Right renal cortex interstitium (tissue), 3 donors: ENCODE measurements around the gene LYPD8. TPM values are rescaled to one million over a fixed set of nuclear protein-coding genes. Genes with fewer than 3 reads are reported as not detected.
"Not testable (repeated sequence)": the region's sequence is repeated elsewhere in the genome, so short reads cannot be mapped to it uniquely, and the experiment has no call there.

Source experiments
- DNase-seq, 3 donors: peaks; one replicate each; pipeline ENCODE4 v3.0.0-alpha.2; 2013; ENCODE audit warnings: low read depth in 3 of 3, low spot score in 2 of 3
- polyA plus RNA-seq, 3 donors: library from polyadenylated mRNA; unstranded; fragments of 120-200 nt; gene quantifications; one replicate each; pipeline ENCODE4 v1.2.1, GENCODE V29; 2013; ENCODE audit not compliant: insufficient read length in 3 of 3

LYPD8 gene, protein sequence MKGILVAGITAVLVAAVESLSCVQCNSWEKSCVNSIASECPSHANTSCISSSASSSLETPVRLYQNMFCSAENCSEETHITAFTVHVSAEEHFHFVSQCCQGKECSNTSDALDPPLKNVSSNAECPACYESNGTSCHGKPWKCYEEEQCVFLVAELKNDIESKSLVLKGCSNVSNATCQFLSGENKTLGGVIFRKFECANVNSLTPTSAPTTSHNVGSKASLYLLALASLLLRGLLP
- polyA plus RNA-seq = not detected

DNA sequence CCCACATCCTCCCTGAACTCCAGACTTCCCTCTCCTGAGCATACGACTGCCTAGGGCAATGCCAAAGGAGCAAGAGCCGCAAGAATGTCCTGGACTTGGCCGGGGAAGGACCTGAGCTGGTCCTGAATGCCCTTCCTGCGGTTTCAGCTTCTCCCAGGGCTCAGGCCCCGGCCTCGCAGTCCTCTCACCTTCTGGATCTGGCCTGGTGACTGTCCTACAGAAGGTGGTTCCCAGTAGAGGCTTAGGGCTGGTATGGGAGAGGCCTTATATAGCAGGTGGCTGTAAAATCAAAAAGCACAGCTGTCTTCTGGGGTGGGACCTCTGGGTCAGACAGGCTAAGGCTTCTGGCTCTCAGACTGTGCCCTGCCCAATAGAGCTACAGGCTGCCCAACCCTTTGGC is at the start of gene LYPD8:
Gene LYPD8 (minus strand): TSS at position 243 of the 400 bp plus-strand sequence. CDS start 4,678 bp downstream, outside the sequence.
- no peak for DNase-seq

DNA sequence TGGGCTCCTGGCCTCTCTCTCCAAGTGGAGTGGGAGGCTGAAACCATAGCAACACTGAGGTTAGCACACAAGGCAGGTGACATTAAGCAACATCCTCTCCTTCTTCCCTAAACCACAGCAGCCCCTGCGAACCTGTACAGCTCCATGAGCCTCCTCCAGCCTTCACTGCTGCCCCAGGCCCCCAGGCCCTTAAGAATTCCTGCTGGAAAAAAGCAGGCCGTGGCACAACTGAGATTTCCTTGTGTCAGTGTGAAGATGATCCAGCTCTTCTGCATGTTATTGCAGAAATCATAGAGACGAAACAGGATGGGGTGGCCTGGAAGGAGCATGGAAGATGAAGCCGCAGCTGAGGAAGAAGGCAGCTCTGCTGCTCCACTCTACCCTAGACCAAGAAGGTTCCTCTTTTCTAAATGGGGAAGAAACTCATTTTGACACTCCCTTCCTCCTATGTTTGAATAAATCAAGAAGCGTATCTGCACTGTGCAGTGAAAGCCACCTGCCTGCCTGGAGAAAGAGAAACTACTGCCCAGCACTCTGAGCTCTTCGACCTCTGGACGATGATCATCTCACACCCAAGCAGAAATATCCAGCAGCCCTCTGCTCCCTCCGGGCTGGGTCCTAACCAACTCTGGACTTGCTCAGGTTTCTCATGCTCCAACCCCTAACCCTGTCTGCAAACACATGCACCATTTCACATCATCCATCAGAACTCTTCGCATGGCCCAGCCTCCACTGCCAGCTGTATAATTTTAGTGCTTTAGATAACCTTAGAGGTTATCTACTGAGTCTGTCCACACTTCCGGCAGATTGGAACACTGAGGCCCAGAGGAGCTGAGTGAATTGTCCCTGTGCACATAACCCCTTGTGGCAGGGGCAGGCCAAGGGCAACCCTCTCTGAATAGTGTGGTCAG is 49.5 kb upstream of the LYPD8 start:
- DNase-seq = no peak

DNA sequence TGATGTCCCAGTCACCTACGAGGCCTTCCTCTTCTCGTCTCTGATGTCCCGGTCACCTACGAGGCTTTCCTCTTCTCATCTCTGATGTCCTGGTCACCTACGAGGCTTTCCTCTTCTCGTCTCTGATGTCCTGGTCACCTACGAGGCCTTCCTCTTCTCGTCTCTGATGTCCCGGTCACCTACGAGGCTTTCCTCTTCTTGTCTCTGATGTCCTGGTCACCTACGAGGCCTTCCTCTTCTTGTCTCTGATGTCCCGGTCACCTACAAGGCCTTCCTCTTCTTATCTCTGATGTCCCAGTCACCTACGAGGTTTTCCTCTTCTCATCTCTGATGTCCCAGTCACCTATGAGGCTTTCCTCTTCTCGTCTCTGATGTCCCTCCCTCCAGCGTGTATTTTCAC is 47.9 kb upstream of the LYPD8 start:
- not testable (repeated sequence) for DNase-seq

DNA sequence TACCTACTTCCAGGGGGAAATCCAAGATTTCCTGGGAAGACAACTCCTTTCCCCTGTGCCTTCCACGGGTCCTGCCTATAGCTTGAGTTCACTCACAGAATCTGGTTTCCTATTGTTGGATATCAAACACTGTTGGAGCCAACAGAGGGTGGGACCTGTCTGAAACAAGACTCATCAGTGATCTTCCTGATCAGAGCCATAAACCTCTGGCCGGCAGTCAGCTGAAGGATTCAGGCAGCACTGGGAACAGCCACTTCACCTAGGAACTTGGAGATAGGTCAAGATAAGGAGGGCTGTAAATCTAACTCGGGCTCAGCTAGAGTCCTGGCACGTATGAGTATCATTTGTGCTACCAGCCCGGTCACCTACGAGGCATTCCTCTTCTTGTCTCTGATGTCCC is 46.9 kb upstream of the LYPD8 start:
- no peak for DNase-seq

DNA sequence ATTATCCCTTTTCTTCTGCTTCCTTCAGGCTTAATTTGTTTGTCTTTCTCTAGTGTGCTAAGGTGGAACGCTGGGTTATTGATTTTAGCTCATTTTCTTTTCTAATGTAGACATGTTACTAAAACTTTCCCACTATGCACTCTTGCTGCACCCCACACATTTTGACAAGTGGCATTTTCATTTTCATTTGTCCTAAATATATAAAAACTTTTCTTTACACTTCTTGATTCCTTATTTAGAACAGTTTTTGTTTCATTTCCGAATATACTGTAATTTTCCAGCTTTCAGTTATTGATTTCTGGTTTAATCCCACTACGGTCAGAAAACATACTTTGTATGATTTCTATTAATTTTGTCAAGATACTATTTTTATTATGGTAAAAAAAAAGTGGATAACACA is 44.9 kb upstream of the LYPD8 start:
- no peak for DNase-seq

DNA sequence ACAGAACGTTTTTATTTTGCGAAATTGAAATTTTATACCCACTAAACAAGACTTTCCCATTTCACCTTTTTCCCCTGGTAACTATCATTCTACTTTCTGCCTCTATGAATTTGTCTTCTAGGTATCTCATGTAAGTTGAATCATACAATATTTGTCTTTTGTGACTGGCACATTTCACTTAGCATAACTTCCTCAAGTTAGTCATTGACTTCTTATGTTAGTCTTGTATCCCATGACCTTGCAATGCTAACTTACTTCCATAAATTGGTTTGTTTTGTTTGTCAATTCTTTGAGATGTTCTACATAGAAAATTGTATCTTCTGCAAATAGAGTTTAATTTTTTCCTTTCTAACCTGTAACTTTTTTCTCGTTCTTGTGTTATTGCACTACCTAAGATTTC is 43.2 kb upstream of the LYPD8 start:
- no peak for DNase-seq

DNA sequence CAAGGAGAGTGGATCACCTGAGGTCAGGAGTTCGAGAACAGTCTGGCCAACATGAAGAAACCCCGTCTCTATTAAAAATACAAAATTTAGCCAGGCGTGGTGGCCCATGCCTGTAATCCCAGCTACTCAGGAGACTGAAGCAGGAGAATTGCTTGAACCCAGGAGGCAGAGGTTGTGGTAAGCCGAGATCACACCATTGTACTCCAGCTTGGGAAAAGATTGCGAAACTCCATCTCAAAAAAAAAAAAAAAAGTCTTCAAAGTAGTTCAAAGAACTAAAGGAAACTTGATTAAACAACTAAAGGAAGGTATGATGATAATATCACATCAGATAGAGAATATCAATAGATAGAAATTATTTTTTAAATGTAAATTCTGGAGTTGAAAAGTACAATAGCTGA is 39.1 kb upstream of the LYPD8 start:
- DNase-seq = not testable (repeated sequence)

DNA sequence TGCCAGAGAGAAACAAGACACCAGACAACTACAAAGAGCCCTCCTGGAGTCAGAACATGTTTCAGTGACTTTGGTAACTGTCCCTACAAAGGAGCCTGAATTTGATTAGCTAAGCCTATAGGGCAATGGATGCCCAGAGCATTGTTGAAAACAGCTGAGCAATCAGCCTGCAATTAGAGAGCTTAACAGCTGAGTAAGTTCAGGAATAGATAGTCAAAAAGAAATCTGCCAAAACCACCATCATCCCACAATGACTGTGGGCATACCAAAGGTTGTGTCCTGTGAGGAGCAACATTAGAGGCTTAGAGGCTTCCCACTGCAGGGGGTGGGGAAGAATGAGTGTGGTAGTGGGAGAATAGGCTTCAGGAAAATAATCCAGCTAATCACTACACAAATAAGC is 38.0 kb upstream of the LYPD8 start:
- DNase-seq = no peak

DNA sequence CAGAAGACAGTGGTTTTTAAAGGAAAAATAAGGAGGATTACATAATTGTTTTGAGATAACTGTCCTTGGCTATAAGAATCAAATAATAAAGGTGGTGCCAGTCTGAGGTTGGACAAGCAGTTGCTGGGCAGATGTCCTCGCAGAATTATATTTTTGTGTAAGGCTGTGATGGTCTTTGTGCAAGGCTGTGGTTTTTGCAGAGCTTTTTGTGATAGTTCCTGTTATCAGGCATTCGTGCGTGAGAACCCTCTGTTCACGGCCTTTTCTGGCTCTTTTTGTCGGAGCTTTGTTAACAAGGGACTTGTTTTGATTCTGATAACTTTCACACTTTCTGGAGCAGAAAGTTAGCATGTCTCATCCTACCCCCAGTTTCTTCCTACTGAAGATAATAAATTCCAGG is 36.8 kb upstream of the LYPD8 start:
- no peak for DNase-seq

DNA sequence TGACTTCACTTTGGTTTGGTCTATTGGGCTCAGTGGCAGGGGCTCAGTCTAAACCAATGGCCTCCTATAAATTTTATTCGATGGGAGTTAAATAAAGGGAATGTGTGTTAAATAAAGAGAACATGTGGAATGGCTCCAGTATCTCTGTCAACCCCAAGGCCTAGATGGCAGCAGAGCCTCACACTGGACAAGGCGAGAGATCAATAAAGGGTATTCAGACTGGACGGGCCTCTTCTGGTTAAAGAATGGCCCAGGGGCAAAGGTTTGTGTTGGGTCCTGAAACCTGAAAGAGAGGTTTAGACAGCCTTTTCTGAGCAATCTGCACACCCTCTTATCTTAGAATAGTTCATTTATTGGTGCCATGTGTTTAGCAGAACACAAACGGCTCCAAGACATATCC is 35.5 kb upstream of the LYPD8 start:
- no peak for DNase-seq

DNA sequence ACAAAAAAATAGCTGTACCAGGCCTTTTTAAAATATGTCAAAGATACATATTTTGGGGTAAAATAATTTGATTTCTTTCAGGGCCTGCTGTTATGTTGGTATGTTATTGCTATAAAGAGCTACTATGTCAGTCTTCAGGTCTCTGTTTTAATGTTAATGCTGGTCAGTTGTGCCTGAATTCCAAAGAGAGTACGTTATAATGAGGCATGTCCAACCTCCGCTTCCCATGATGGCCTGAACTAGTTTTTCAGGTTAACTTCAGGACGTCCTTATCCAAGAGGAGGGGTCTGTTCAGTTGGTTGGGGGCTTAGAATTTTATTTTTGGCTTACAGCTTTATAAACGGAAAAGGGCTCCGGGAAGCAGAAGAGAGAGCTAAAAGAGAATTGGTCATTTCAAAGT is 34.9 kb upstream of the LYPD8 start:
- DNase-seq = no peak

DNA sequence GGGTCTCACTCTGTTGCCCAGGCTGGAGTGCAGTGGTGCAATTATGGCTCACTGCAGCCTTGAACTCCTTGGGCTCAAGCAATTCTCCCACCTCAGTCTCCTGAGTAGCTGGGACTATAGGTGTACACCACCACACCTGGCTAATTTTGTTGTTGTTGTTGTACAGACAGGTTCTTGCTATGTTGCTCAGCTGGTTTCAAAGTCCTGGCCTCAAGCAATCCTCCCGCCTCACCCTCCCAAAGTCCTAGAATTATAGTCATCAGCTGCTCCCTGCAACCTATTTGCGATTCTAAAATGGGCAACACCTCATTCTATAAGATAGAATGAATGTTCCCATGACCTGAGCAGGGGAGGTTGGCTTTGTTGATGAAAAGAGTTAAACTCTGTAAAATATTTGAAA is 33.8 kb upstream of the LYPD8 start:
- DNase-seq = not testable (repeated sequence)

DNA sequence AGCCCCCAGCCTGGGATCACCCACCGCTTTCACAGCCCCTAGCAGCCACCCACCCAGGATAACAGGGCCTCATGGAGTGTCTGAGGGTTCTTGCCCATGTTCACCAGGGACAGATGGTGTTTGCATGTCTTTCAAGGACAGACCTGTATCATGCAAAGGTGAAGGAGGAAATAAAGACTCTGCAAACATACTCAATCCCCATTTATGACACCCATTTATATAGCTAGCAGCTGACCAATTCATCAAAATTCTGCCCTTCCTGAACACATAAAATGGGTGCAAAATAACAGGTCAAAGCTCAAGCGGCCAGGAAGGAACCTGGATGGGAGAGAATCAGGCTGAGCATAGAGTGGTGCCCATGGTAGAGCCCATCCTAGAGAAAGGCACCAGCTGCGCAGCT is 32.8 kb upstream of the LYPD8 start:
- no peak for DNase-seq

DNA sequence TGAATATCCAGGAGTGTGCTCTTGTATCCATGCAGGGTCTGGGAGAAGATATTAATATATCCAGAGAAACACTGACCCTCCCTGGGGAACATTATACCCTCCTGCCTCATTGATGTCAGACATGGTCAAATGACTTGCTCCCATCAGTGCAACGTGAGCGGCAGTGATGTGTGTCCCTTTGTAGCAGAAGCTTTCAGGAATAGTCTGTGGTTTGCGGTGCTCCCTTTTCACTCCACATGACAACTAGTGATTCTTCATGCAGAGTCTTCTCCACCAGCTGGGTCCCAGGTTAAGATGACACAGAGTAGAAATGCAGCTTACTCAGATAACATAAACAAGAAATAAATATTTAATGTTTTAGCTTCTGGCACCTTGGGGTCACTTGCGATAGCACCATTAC is 31.9 kb upstream of the LYPD8 start:
- DNase-seq = no peak

DNA sequence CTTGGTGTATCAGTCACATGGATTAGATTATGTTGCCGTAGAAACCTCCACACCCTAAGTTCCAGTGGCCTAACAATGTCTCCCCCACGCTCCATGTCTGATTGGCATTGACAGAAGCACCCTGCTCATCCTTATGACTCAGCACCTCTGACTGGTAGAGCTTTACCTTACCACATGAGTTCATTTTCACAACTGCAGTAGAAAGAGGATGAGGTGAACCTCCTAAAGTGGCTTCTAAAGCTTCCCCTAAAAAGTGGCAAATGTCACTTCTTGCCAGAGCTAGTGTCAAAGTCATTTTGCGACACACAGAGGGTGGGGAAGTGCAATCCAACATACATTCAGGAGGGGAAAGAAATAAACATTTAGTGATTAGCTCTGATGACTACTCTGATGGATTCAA is 30.6 kb upstream of the LYPD8 start:
- DNase-seq = no peak

DNA sequence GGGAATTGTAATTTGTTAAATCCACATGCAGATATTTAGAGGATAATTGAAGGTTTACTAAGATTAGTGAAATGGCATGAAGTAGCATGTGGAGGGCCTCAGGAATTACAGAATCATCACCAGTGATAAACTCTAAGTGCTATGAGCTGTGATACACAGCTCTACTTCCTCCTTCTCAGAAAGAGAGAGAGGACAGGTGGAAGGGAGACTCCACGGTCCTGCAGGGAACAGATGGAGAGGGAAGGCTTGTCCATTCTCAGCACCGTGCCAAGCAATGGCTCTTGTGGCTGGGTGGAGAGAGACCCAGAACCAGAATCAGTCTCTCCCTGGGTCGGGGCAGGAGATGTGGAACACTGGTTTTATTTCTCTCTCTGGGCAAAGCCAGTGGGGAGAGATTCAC is 27.8 kb upstream of the LYPD8 start:
- no peak for DNase-seq

DNA sequence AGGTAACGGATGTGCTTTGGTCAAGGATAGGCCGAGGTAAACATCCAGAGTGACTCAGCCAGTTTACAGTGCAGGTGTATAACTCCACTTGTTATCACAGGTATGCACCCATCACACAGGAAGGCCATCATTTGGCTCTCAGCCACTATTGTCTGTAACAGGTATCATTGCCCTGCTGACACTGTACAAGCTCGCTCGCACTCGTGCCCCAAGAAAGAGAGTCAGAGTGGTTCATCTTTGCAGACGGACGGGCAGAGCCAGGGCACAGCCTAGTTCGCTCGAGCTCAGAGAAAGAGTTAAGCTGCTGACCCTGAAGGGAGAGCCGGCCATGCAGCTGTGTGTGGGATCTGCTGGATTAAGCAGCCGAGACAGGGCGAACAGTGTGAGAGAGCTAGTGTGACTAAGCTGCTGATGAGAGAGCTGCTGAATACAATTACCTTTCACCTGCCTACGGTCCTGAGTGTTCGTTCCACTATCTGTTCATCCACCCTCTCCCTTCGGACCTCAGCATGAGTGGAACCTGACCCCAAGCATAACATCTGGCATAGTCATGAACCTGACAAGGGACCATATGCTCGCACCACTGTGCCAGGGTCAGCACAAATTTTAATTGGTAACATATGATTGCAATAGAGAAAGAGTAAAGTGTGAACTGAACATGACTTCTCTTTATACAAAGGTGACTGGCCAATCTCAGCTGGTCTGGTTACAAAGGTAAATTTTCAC is 27.0 kb upstream of the LYPD8 start:
- DNase-seq = no peak

DNA sequence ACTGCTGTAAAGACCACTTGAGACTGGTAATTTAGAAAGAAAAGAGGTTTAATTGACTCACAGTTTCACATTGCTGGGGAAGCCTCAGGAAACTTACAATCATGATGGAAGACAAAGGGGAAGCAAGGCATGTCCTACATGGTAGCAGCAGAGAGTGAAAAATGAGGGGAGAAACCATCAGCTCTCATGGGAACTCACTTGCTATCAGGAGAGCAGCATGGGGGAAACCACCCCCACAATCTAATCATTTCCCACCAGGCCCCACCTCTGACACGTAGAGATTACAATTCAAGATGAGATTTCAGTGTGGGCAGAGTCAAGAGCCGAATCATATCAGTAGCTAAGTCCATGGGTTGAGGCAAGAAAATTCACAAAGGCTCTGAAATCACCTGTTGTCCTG is 23.8 kb upstream of the LYPD8 start:
- no peak for DNase-seq

DNA sequence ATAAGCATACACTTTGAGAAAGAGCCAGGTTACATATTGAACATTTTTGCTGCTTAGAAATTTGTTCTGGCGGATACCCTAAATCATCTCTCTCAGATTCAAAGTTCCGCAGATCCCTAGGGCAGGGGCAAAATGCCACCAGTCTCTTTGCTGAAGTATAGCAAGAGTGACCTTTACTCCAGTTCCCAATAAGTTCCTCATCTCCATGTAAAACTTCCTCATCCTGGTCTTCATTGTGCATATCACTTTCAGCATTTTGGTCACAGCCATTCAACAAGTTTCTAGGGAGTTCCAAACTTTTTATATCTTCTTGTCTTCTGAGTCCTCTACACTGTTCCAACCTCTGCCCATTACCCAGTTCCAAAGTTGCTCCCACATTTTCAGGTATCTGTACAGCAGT is 23.3 kb upstream of the LYPD8 start:
- DNase-seq = no peak

DNA sequence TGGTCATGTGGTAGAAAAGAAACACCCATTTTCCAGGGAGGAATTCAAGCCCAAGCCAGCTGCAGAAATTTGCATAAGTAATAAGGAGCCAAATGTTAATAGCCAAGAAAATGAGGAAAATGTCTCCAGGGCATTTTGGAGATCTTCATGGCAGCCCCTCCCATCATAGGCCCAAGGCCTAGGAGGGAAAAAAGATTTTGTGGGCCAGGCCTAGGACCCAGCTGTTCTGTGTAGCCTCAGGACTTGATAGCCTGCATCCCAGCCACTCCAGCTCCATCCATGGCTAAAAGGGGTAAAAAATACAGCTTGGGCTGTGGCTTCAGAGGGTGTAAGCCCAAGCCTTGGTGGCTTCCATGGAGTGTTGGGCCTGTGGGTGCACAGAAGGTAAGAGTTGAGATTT is 21.4 kb upstream of the LYPD8 start:
- DNase-seq = no peak

DNA sequence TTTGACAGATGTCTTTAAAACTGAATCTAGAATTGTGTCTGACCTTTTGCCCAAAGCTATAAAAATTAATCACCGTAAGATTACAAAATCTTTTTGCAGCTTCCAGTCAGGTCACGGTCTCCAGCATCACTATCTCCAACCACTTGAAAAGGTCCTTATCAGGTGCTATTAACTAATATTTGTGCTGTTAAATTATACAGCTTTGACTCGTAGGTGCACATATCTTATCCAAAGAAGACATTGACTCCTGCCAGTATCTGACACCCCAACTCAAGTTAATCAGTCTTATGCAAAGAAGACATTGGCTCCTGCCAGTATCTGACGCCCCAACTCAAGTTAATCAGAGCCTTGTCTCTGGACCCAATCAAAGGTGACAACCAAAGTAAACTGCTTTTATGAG is 19.9 kb upstream of the LYPD8 start:
- no peak for DNase-seq

DNA sequence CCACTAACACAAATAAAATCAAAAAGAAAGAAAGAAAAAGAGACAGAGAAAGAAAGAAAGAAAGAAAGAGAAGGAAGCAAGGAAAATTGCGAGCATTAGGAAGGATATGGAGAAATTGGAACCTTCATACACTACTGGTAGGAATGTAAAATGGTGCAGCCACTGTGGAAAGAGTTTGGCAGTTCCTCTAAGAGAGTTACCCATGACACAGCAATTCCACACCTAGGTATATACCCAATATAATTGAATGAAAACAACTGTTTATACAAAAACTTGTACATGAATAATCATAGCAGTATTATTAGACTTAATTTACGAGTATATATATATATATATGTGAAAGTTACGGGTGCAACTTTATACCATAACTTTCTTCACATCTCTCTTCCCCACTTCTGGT is 4.1 kb upstream of the LYPD8 start:
- DNase-seq = no peak
